ENCODE data around the gene ADM2. TPM values are rescaled to one million over a fixed set of nuclear protein-coding genes. Genes with fewer than 3 reads are reported as not detected.

Gene ADM2
- total RNA-seq, 1 experiment from 2014 or later = 11.9 TPM

GRCh38 chr22:50436015-50436830 lies 45.1 kb upstream of the ADM2 start:
- Histone ChIP-seq H3K4me2 (ENCODE audit: insufficient read depth, insufficient read length, low read length) (no peak overlapping the region), H2BK20ac (ENCODE audit: low read depth, low read length, poor library complexity, severe bottlenecking) (no peak overlapping the region), H3K9me3 (ENCODE audit: control insufficient read depth, low read depth, low read length) (no peaks in the 10 kb centered on the region), H3K79me1 (ENCODE audit: insufficient read depth, low read depth, low read length, poor library complexity, severe bottlenecking) (no peaks in the 10 kb centered on the region), H2BK5ac (ENCODE audit: insufficient read length, low read length) (no peak overlapping the region), H3K4me1 (ENCODE audit: insufficient read depth, low read length) (no peaks in the 10 kb centered on the region), H3K9ac (ENCODE audit: extremely low read depth, insufficient read length, low read length) (no peak overlapping the region), H3T11ph (ENCODE audit: low read length) (no peak overlapping the region), H3K79me2 (ENCODE audit: insufficient read depth, low read length) (no peaks in the 10 kb centered on the region), H4K91ac (ENCODE audit: insufficient read length, low read depth, low read length) (no peak overlapping the region), H4K20me1 (ENCODE audit: control insufficient read depth, insufficient read depth, insufficient read length) (no peaks in the 10 kb centered on the region), H2BK120ac (ENCODE audit: low read depth, low read length, poor library complexity, severe bottlenecking) (no peak overlapping the region), H4K5ac (ENCODE audit: insufficient read length, low read depth, low read length) (no peak overlapping the region), H3K27me3 (ENCODE audit: insufficient read depth, low read length) (no peaks in the 10 kb centered on the region), H3K27ac (ENCODE audit: insufficient read length, low read depth, low read length) (no peak overlapping the region), H3K4ac (ENCODE audit: low read depth, low read length) (no peak overlapping the region), H2BK15ac (ENCODE audit: low read depth, low read length) (no peak overlapping the region), H3K18ac (ENCODE audit: insufficient read length, low read depth, low read length) (no peak overlapping the region), H3K23me2 (ENCODE audit: insufficient read length, low read depth, low read length, poor library complexity, severe bottlenecking) (no peaks in the 10 kb centered on the region), H4K8ac (replicated peaks; ENCODE audit: insufficient read length, low read depth, low read length) (no peak overlapping the region), H2AFZ (ENCODE audit: low read length) (no peak overlapping the region), H2AK5ac (ENCODE audit: insufficient read length, low read length) (no peak overlapping the region), H3K56ac (ENCODE audit: insufficient read length, low read depth, low read length) (no peak overlapping the region), H2BK12ac (ENCODE audit: insufficient read length, low read depth, low read length) (no peak overlapping the region), H3K23ac (ENCODE audit: insufficient read length, low read depth, low read length) (no peak overlapping the region), H3K14ac (ENCODE audit: insufficient read depth, low read length) (no peak overlapping the region)
- Mint-ChIP-seq H3K4me3 (no peak overlapping the region), H3K27ac (no peak overlapping the region), H3K9me3 (no peaks in the 10 kb centered on the region), H3K27me3 (ENCODE audit: low read depth) (no peaks in the 10 kb centered on the region), H3K4me1 (no peaks in the 10 kb centered on the region), H3K36me3 (ENCODE audit: insufficient read depth in 1 of 3, low read depth in 3 of 3) (peaks cover 5 to 41% (median 32%) of the 10 kb centered on the region in 3 experiments; a peak in 6 of 7 replicates)
- DNase-seq = peak; percentile 20
- no CpG with 5 or more reads among the region's 37 CpGs for WGBS (ENCODE audit: extremely low coverage, insufficient read length, low lambda C conversion rate)
- TF ChIP-seq, protein P1, sequence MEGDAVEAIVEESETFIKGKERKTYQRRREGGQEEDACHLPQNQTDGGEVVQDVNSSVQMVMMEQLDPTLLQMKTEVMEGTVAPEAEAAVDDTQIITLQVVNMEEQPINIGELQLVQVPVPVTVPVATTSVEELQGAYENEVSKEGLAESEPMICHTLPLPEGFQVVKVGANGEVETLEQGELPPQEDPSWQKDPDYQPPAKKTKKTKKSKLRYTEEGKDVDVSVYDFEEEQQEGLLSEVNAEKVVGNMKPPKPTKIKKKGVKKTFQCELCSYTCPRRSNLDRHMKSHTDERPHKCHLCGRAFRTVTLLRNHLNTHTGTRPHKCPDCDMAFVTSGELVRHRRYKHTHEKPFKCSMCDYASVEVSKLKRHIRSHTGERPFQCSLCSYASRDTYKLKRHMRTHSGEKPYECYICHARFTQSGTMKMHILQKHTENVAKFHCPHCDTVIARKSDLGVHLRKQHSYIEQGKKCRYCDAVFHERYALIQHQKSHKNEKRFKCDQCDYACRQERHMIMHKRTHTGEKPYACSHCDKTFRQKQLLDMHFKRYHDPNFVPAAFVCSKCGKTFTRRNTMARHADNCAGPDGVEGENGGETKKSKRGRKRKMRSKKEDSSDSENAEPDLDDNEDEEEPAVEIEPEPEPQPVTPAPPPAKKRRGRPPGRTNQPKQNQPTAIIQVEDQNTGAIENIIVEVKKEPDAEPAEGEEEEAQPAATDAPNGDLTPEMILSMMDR (conservative IDR thresholded peaks at IDR 0.05) = no peak
